ENCODE measurements around the gene RNF222.
"Not testable (repeated sequence)": the region's sequence is repeated elsewhere in the genome, so short reads cannot be mapped to it uniquely, and the experiment has no call there.

RNF222 gene

GRCh38 chr17:8382052-8382879 lies 15.4 kb downstream of the RNF222 start:
- no peak for TF ChIP-seq POLR2A (IDR thresholded peaks at IDR 0.05; ENCODE audit: low read depth, low read length)
- FAIRE-seq (no peak), DNase-seq (ENCODE audit: insufficient read length, low spot score) (no peak)

- DNase-seq (ENCODE audit: insufficient read length, low spot score) (no peak), FAIRE-seq (no peak)
- no peak for TF ChIP-seq POLR2A (IDR thresholded peaks at IDR 0.05; ENCODE audit: low read depth, low read length)
These were observed 17.6 kb downstream of the RNF222 start for GRCh38 chr17:8380049-8380448.

- not testable (repeated sequence) for FAIRE-seq; DNase-seq (ENCODE audit: insufficient read length, low spot score)
These were observed 19.5 kb downstream of the RNF222 start for GRCh38 chr17:8378117-8378516.

- DNase-seq (ENCODE audit: insufficient read length, low spot score) (no peak), FAIRE-seq (no peak)
- TF ChIP-seq POLR2A (IDR thresholded peaks at IDR 0.05; ENCODE audit: low read depth, low read length): no peak
These were observed 20.2 kb downstream of the RNF222 start for GRCh38 chr17:8377422-8377821.

GRCh38 chr17:8376271-8377067 lies 21.2 kb downstream of the RNF222 start, which contains the start of gene KRABD2:
KRABD2 (minus strand) TSS chr17:8376704.
- DNase-seq (ENCODE audit: insufficient read length, low spot score) (peak; percentile 93), FAIRE-seq (peak; percentile 38)
- peak; percentile 74 for TF ChIP-seq POLR2A (IDR thresholded peaks at IDR 0.05; ENCODE audit: low read depth, low read length)

GRCh38 chr17:8375738-8376259 lies 21.8 kb downstream of the RNF222 start:
- no peak for FAIRE-seq
- no peak for DNase-seq (ENCODE audit: insufficient read length, low spot score)
- TF ChIP-seq POLR2A (IDR thresholded peaks at IDR 0.05; ENCODE audit: low read depth, low read length): no peak

- FAIRE-seq; DNase-seq (ENCODE audit: insufficient read length, low spot score): not testable (repeated sequence)
These were observed 23.8 kb downstream of the RNF222 start for GRCh38 chr17:8373856-8374255.

GRCh38 chr17:8372422-8372821 lies 25.2 kb downstream of the RNF222 start:
- FAIRE-seq (no peak), DNase-seq (ENCODE audit: insufficient read length, low spot score) (no peak)
- TF ChIP-seq POLR2A (IDR thresholded peaks at IDR 0.05; ENCODE audit: low read depth, low read length): no peak

- DNase-seq (ENCODE audit: insufficient read length, low spot score) (no peak), FAIRE-seq (no peak)
- no peak for TF ChIP-seq POLR2A (IDR thresholded peaks at IDR 0.05; ENCODE audit: low read depth, low read length)
These were observed 25.8 kb downstream of the RNF222 start for GRCh38 chr17:8371786-8372185.

- no peak for DNase-seq (ENCODE audit: insufficient read length, low spot score)
- no peak for TF ChIP-seq POLR2A (IDR thresholded peaks at IDR 0.05; ENCODE audit: low read depth, low read length)
- no peak for FAIRE-seq
These were observed 27.7 kb downstream of the RNF222 start for GRCh38 chr17:8369944-8370343.

GRCh38 chr17:8368193-8368592 lies 29.4 kb downstream of the RNF222 start:
- TF ChIP-seq POLR2A (IDR thresholded peaks at IDR 0.05; ENCODE audit: low read depth, low read length): no peak
- DNase-seq (ENCODE audit: insufficient read length, low spot score) (no peak), FAIRE-seq (no peak)

GRCh38 chr17:8366231-8366630 lies 31.4 kb downstream of the RNF222 start:
- FAIRE-seq: no peak
- TF ChIP-seq POLR2A (IDR thresholded peaks at IDR 0.05; ENCODE audit: low read depth, low read length): no peak
- peak; percentile 70 for DNase-seq (ENCODE audit: insufficient read length, low spot score)

GRCh38 chr17:8365143-8365542 lies 32.5 kb downstream of the RNF222 start:
- no peak for TF ChIP-seq POLR2A (IDR thresholded peaks at IDR 0.05; ENCODE audit: low read depth, low read length)
- FAIRE-seq (peak; percentile 57), DNase-seq (ENCODE audit: insufficient read length, low spot score) (peak; percentile 65)

GRCh38 chr17:8362651-8363332 lies 34.8 kb downstream of the RNF222 start:
- no peak for TF ChIP-seq POLR2A (IDR thresholded peaks at IDR 0.05; ENCODE audit: low read depth, low read length)
- no peak for FAIRE-seq
- DNase-seq (ENCODE audit: insufficient read length, low spot score): no peak
